IPS DF 6.9 (cell line): ENCODE data around the gene TRAK2.

Source experiments
- DNase-seq: peaks from one replicate; pipeline ENCODE4 v3.0.0-alpha.2; 2013; ENCODE audit warnings: low read depth, low spot score
- H3K27ac ChIP-seq: one replicate; pipeline ENCODE4 v1.5.1; 2013; ENCODE audit warnings: low read length, control low read depth
- H3K27me3 ChIP-seq: 2 replicates; pipeline ENCODE4 v1.6.1; 2013; ENCODE audit warnings: mild to moderate bottlenecking, low read length; ENCODE audit not compliant: control insufficient read depth, insufficient read depth
- H3K36me3 ChIP-seq: 2 replicates; pipeline ENCODE4 v1.6.1; 2013; ENCODE audit warnings: low read length; ENCODE audit not compliant: control insufficient read depth, insufficient read depth
- H3K4me1 ChIP-seq: 2 replicates; pipeline ENCODE4 v1.6.1; 2013; ENCODE audit warnings: low read length; ENCODE audit not compliant: control insufficient read depth, insufficient read depth
- H3K4me3 ChIP-seq: 2 replicates; pipeline ENCODE4 v1.5.1; 2013; ENCODE audit warnings: mild to moderate bottlenecking, low read length
- H3K9me3 ChIP-seq: 2 replicates; pipeline ENCODE4 v1.6.1; 2013; ENCODE audit warnings: low read length, inconsistent platforms; ENCODE audit not compliant: control insufficient read depth, insufficient read depth
- WGBS: extraction: QIAGEN DNeasy Blood & Tissue Kit; methylation state at CpG from one replicate; pipeline ENCODE4 v1.1.7; 2013; ENCODE audit warnings: mixed read lengths, missing lambda C conversion rate; ENCODE audit not compliant: insufficient read length, insufficient coverage; 5-methylcytosine and 5-hydroxymethylcytosine counted together

The TRAK2 gene

GRCh38 chr2:201361078-201361733 is 90.1 kb downstream of the TRAK2 start:
- no peaks in the 10 kb centered on the region; the same call in 1 of the 2 replicates for H3K4me1 ChIP-seq
- no peaks in the 10 kb centered on the region for H3K9me3 ChIP-seq
- no CpG with 5 or more reads among the region's 2 CpGs for WGBS
- no peak for DNase-seq
- H3K27ac ChIP-seq, result no peak overlapping the region
- H3K36me3 ChIP-seq, result no peaks in the 10 kb centered on the region
- H3K27me3 ChIP-seq, result no peaks in the 10 kb centered on the region
- no peak overlapping the region for H3K4me3 ChIP-seq

- Histone ChIP-seq H3K4me3 (no peak overlapping the region), H3K4me1 (no peaks in the 10 kb centered on the region; the same call in 1 of the 2 replicates), H3K27ac (no peak overlapping the region), H3K36me3 (no peaks in the 10 kb centered on the region), H3K27me3 (no peaks in the 10 kb centered on the region), H3K9me3 (no peaks in the 10 kb centered on the region)
- no peak for DNase-seq
- WGBS, result no CpG with 5 or more reads among the region's 4 CpGs
Measured at GRCh38 chr2:201360256-201360655, 91.0 kb downstream of the TRAK2 start.

DNA sequence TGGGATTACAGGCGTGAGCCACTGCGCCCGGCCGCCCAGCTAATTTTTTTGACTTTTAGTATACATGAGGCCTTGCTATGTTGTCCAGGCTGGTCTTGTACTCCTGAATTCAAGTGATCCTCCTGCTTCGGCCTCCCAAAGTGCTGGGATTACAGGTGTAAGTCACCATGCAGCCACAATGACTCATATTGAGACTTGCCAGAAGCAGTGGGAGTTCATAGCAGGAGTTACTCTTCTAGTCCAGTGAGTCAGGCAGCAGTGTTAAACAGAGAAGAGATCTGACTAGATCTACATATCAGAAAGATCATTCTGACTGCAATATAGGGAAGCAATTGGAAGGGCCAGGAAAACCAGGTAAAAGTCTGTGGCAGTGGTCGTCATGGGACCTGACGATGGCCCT is 92.6 kb downstream of the TRAK2 start:
- Histone ChIP-seq H3K27ac (no peak overlapping the region), H3K4me3 (no peak overlapping the region), H3K9me3 (no peaks in the 10 kb centered on the region), H3K4me1 (no peaks in the 10 kb centered on the region; the same call in 1 of the 2 replicates), H3K27me3 (no peaks in the 10 kb centered on the region), H3K36me3 (no peaks in the 10 kb centered on the region)
- WGBS, result no CpG with 5 or more reads among the region's 7 CpGs
- DNase-seq, result no peak

- Histone ChIP-seq H3K27me3 (no peaks in the 10 kb centered on the region), H3K4me1 (no peaks in the 10 kb centered on the region; the same call in 1 of the 2 replicates), H3K9me3 (no peaks in the 10 kb centered on the region), H3K27ac (no peak within 1 kb of the TSS), H3K36me3 (no peaks in the 10 kb centered on the region), H3K4me3 (no peak within 1 kb of the TSS)
- DNase-seq, result no peak
- no CpG with 5 or more reads among the region's 1 CpG for WGBS
Measured at GRCh38 chr2:201357221-201357620, 94.0 kb downstream of the TRAK2 start, which contains the start of gene FLACC1. Gene FLACC1, minus strand, starts transcription at chr2:201357345. Its CDS starts 5,941 bp downstream, at chr2:201351404.

GRCh38 chr2:201353116-201353515 is 98.1 kb downstream of the TRAK2 start:
- no peaks in the 10 kb centered on the region for H3K9me3 ChIP-seq
- H3K36me3 ChIP-seq, result no peaks in the 10 kb centered on the region
- no peak for DNase-seq
- no peak overlapping the region for H3K4me3 ChIP-seq
- no peaks in the 10 kb centered on the region for H3K4me1 ChIP-seq
- WGBS, result no CpG with 5 or more reads among the region's 1 CpG
- H3K27ac ChIP-seq, result no peak overlapping the region
- H3K27me3 ChIP-seq, result no peaks in the 10 kb centered on the region

DNA sequence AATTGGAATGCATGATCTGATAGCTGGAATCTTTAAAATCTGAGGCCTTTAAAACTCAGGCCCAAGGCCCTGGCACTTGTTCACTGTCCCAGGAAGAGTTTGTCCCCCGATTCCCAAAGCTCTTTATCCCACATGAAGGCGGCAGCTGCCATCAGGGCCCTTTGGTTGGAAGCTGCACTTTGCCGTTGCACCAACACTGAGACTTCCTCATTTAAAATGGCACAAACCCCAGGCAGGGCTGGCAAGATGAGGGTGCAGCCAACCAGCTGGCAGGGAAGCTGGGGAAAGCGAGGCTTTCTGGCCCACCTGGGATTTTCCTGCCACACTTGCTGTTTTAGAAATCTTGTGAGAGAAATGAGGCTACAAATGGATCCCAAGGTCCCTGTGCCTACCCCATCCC is 100.4 kb downstream of the TRAK2 start:
- Histone ChIP-seq H3K27me3 (no peaks in the 10 kb centered on the region), H3K4me1 (no peaks in the 10 kb centered on the region), H3K9me3 (no peaks in the 10 kb centered on the region), H3K27ac (no peak overlapping the region), H3K4me3 (no peak overlapping the region), H3K36me3 (no peaks in the 10 kb centered on the region)
- no peak for DNase-seq
- WGBS, result no CpG with 5 or more reads among the region's 4 CpGs

DNA sequence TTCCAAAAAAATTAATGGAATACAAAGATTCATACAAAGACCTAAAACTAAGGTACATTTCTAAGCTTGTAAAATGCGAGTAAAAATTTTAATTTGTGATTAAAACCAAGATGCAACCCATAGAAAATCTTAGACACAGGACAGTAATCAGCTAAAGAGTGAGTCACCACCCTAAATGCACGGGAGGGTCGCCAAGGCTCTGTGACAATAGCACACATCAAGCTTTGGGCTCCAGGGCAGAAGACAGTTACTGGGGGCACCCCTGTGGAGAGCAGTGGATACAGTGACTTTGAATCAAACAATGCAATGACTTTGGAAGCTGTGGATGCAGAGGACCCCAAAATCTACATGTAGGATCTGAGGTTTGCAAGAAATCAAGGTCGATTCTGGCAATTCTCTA is 101.7 kb downstream of the TRAK2 start:
- no peak for DNase-seq
- no peaks in the 10 kb centered on the region for H3K27me3 ChIP-seq
- H3K27ac ChIP-seq, result no peak overlapping the region
- no peaks in the 10 kb centered on the region for H3K9me3 ChIP-seq
- no peaks in the 10 kb centered on the region for H3K36me3 ChIP-seq
- no peak overlapping the region for H3K4me3 ChIP-seq
- H3K4me1 ChIP-seq, result no peaks in the 10 kb centered on the region
- WGBS, result no CpG with 5 or more reads among the region's 4 CpGs

DNA sequence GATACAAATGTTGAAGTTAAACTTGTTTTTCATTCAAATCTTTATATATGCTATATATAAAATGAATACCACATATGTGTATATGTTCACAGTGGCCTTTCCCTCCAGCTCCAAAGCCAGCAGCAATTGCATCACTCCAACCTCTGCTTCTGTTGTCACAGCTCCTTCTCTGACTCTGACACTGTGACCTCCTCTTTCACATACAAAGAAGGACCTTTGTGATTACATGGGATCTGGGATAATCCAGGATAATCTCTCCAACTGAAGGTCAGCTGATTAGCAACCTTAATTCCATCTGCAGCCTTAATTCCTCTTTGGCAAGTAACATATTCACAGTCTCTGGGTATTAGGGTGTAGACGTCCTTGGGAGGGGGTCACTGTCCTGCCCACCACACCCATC is 102.5 kb downstream of the TRAK2 start:
- Histone ChIP-seq H3K4me3 (no peak overlapping the region), H3K9me3 (no peaks in the 10 kb centered on the region), H3K36me3 (no peaks in the 10 kb centered on the region), H3K27me3 (no peaks in the 10 kb centered on the region), H3K27ac (no peak overlapping the region), H3K4me1 (no peaks in the 10 kb centered on the region)
- no peak for DNase-seq
- WGBS, result no CpG with 5 or more reads among the region's 1 CpG

DNA sequence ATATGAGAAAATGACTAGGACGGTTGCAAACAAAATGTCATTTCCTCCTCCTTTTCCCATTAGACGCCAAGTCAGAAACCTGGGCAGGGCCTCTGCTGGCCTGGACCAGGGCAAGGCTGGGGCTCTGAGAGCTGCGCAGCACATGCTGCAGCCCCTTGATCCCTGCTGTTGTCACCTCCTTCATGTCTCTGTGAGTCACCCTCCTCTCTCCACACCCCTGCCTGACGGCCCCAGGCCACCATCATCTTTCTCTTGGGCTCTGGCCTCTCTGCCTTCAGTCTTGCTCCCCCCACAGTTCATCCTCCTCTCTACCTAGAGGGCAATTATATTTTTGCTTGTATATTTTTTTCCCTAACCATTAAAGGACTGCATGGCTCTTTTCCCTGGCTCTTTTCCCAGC is 104.1 kb downstream of the TRAK2 start:
- Histone ChIP-seq H3K27me3 (no peaks in the 10 kb centered on the region), H3K27ac (no peak overlapping the region), H3K9me3 (no peaks in the 10 kb centered on the region), H3K4me1 (no peaks in the 10 kb centered on the region), H3K4me3 (no peak overlapping the region), H3K36me3 (no peaks in the 10 kb centered on the region)
- DNase-seq, result no peak
- WGBS, result no CpG with 5 or more reads among the region's 4 CpGs

GRCh38 chr2:201345625-201346213 is 105.5 kb downstream of the TRAK2 start:
- no peaks in the 10 kb centered on the region for H3K9me3 ChIP-seq
- DNase-seq, result no peak
- H3K4me1 ChIP-seq, result no peaks in the 10 kb centered on the region
- H3K27me3 ChIP-seq, result no peaks in the 10 kb centered on the region
- no CpG with 5 or more reads among the region's 7 CpGs for WGBS
- no peak overlapping the region for H3K4me3 ChIP-seq
- no peaks in the 10 kb centered on the region for H3K36me3 ChIP-seq
- H3K27ac ChIP-seq, result no peak overlapping the region
